GM19043 (cell line): ENCODE measurements around the gene SGMS1.
A peak's percentile ranks its signal among the peaks of the same experiment; 100 is the strongest.

Experiments
- ATAC-seq: cut with Tn5 transposase; IDR thresholded peaks from one replicate; pipeline ENCODE4 v1.9.1; 2021; ENCODE audit warnings: low read depth; ENCODE audit not compliant: unreplicated experiment

SGMS1 gene

DNA sequence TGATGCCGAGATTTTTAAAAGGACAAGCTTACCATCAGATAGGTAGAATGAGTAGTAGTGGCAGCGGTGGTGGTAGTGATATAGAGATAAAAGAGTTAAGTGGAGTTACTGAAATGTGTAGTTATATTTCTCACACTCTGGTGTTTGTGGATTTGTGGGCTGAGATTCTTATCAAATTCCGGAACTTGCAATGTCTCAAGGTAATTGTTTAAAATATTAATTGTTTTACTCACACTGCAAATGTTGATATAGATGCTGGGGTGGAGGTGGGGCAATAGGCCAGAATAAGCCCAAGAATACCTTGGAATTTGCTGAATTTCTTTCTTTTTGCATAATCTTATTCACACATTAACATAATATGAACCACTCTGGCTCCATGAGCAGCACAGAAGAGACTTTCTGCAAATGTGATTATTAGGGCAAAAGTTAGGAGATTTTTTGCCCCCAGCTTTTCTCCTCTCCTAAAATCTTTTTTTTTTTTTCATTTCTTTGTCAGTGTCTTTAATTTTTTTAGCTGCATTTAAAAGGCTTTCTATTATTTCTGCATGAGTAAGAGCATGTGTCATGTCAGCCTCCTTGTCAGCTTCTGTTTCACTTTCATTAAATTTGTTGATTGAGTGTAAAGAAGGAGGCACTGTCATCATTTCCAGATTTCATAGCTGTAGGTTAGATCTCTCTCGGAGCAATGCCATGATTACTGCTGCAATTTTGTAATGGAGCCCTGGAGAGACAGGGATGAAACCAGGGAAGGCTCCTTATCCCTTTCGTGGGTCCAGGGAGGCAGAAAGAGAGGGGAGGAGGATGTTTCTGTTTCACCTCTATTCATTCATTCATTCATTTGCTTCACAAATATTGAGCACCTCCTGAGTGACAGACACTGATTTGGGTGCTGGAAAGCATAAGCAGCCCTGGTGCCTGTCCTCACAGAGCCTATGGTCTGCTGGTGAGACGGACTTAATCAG, 13.1 kb upstream of the SGMS1 start:
- ATAC-seq, result peak; percentile 91

DNA sequence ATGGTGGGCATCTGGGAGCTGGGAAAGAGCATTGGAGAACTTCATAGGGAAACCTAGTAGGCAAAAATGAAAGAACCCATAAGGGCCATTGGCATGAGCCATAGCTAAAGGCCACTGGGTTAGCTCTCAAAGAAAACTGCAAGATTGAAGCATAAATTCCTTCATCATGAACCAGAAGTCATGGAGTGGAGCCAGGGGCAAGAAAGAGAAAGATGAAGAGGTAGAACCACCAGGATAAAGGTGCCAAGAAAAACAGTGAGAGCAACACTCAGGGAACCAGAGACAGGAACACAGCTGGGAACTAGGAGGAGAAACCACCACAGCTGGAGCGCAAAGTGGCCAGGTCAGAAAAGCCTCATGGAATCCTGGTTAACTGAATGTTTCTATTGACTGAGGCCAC, 11.5 kb upstream of the SGMS1 start:
- no peak for ATAC-seq

DNA sequence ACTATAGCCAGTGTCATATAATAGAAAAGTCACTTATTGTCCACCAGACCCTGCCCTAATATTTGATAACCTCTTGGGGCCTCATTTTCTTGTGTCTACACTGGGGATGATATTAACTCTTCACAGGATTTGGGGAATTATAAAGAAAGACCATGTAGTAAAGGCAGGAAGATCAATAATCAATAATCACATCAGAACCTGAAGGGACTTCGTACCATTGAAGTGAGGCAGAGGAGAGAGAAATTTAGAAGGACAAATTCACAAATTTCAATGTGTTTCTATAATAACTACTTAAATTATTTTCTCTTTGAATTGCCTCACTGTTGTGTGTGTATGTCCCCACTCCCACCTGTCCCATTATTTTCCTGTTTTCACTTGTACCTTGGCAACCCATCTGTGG, 10.7 kb upstream of the SGMS1 start:
- no peak for ATAC-seq

DNA sequence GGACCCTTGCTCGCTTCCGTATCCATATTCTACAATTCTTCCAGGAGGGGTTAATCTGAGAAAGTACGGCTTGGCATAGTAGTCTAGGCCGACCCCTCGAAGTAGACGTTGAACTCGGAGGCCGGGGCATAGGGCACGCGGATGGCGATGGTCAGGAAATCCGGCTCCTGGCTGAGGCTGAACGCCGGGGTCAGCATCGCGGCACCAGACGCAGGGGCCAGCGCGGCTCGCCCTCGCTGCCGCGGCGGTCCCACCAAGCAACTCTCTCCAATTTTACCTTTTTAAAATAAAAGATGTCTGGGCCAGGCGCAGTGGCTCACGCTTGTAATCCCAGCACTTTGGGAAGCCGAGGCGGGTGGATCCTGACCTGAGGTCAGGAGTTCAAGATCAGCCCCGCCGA, 7.3 kb upstream of the SGMS1 start:
- ATAC-seq, result no peak

DNA sequence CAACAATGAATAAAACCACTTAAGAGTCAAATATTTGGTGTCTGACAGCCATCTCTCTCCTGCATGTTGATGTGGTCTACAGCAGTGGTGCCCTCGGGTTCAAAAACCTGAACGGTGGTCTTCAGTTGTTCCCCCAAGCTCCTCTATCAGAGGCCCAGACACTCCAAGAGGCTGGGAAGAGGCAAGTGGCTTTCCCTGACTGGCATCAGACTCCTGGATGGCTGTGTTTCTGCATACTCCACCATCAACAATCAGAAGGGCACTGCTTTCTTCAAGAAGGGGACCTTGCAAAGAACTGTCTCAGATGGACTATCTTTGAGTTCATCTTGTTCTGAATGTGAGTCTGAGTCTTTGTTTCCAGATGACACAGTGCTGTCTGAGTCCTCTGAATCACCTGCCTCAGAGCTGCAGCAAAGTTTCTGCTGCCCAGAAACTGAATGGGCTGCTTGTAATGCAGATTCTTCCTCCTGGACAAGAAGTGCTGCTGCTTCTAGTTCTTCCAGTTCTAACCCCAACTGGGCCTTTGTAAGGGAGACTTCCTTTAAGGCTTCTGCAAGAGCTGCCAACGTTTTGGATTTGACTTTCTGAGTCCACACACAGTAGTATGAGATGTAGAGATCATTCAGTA, 5.9 kb upstream of the SGMS1 start:
- ATAC-seq, result no peak

DNA sequence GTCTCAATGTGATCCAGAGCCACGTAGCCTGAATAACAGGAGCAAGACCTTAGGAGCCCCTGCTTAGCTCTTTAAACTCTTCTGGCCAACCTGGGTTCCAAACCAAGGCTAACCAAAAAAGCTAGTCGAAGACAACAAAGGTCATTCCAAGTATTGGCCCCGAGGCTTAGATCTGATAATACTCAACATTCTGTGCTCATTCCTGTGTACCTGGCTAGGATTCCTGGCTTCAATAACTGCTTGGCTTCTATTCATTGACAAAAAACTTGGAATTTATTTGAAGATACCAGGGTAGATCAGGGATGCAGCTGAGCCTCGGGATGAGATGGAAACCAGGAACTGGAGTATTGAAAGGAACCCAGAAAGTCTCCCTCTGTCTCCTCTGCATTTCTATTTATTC, 4.1 kb upstream of the SGMS1 start:
- ATAC-seq, result no peak

DNA sequence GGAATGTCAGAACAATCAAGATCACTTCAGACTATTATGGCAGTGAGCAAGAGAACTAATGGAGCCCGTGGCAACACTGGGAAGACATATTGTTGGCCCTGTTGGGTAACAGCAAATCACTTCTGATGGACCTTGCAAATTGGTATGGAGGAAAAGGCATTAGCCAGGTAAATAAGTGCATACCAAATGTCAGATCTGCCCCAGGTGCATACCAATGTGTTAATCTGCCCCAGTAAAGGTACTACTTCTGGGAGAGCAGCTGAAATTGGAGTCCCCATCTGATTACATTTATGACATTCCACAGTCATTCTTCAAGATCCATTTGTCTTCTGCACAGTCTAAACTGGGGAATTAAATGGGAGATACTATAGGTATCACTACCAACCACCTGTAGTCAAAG, 3.7 kb upstream of the SGMS1 start:
- no peak for ATAC-seq

DNA sequence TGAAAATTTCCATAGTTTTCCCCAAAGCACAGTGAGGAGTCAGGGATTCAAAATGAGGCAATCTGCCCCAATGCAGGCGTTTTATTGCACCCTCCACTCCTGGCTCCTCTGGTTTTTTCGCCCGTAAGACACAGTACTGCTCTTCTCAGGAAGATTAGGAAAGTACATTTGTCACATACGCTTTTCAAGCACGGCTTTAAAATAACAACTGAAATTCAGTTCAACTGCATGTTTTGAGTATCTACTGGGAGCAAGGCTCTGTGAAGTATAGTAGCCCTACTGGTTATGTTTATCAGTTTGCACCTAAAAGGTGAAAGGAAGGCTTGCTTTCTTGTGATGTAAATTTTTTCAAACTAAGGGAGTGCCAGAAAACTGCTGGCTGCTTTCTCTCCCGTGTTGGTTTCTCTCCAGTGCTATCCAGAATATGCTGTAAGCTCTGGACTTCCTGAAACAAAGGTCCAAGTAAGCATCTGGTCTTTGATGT, 1.9 kb upstream of the SGMS1 start:
- ATAC-seq, result no peak

DNA sequence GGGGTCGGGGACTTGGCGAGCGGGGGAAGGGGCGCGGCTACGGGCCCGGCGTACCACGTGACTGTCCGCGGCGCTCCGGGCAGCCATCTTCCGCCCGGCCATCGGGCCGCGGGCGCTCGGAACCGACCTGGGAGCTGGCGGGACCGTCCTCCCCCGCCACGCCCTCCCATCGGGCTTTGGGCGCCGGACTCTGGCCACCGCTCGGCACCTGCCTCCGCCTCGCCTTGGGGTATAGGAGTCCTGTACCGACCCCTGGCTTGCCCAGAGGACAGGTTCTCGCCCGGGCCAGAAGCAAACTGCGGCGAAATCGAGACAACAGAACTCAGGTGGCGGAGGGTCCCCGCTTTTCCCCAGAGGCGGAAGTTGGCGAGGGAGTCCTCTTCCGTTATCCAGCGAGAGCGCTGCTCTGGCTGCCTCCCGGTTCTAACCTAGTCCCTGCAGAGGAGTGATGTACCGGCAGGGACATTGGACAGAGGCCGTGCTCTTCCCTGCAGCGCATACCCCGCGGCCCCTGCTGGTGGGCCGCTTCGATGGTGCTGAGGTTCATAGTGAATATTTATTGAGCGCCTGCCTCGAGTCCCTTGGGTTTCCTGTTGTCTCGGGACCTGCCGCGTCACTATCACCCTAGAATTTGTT, 1.2 kb upstream of the SGMS1 start:
- ATAC-seq, result peak; percentile 38

DNA sequence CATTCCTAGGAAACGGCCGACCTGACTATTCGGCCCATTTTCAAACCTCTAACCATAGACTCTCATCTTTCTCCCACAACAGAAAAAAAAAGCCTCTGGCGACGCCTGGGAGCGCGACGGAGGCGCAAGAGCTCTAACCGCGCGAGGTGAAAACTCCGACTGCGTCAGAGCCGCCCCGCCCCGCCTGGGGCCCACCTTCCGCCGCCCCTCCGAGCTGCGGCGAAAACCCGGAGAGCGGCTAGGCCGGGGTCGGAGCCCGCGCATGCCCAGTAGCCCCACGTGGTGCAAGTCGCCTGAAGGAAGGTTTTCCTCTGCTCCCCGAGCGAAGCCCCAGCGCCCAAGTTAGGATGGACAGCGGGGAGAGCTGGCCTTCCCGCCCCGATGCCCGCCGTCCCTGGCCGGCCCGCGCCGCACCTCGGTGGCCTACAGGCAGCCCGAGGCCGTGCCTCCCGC, 683 bp upstream of the SGMS1 start:
- ATAC-seq, result peak; percentile 44

DNA sequence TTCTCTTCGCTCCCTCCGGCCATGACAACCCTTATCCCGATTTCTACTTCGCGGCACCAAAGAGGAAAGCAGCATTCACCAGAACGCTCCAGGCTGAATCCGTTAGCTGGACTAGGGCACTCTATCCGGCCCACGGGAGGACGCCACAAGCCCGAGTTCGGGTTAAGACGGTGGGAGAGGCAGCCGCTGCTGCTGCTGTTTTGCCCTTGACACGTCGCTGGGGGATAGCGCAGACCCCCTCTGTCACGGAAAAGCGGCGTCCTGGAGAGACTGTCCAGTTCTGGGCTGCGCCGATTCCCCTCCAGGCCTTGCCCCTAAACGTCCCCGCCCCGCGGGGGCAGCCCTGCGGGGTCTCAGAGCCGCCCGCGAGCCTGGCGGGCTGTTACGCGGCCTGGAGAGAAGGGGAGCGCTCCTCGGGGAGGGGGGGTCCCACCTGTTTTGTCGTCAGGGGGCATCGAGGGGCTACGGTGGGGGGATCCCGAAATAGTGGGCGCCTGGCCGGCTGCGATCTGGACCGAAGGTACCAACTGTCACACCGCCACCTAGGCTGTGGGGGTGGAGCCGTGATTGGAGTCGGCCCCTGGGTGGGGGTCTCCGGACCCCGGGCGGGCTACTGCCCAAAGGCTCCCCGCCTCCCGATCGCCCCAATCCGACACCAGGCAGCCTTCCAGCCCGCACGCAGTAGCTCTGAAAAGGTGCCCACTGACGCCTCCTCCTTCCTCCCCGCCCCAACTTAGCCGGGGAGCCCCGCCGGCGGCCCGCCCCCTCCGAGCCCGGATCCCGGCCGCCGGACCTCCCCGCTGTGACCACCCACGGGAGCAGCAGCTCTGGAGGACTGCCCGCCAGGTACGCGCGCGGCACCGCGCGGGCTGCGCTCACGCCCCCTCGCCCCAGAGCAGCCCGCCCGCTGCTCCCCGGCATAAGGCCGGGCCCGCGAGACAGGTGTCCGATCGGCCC, 772 bp downstream of the SGMS1 start:
- ATAC-seq, result no peak

DNA sequence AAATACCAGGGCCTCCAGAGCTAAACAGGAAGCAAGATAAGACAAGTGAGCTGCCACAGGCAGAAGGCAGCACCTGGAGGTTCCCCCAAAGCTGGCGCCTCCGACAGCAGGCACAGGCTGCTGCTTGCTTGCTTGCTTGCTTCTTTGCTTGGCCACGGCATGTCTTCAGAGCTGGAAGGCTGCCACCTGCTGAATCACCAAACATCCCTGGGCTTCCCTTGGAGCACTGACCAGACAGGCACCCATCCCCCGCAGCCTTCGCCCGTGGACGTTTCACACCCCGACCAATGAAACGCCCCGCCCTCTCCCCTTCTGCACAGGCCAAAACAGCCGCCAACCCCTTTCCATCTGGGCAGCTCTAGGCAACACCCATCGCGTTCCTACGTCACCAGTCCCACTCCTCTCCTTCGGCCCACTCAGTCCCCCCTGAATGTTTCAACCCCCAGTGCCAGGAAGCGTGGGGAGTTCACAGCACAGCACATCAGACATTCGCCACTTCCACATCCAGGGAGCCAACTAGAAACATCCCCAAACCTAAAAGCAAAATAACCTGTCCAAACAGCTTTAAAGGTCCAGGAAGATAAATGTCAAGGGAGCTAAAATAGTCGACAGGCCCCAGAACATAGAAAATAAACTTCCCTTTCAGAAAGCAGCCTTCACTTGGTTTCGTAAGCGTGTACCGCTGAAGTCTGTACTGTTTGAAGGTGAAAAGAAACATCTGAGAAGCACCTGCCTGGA, 1.6 kb downstream of the SGMS1 start:
- ATAC-seq, result peak; percentile 25

DNA sequence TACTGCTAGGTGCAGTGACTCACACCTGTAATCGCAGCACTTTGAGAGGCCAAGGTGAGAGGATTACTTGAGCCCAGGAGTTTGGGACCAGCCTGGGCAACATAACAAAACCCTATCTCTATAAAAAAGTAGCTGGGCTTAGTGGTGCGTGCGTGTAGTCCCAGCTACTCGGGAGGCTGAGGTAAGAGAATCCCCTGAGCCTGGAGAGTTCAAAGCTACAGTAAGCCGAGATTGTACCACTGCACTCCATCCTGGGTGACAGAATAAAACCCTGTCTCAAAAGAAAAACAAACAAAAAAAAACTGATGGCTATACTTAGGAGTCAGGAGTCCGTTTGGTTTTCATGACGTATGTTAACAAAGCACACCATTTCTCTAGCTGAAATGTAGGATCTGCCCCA, 2.9 kb downstream of the SGMS1 start:
- ATAC-seq, result no peak

DNA sequence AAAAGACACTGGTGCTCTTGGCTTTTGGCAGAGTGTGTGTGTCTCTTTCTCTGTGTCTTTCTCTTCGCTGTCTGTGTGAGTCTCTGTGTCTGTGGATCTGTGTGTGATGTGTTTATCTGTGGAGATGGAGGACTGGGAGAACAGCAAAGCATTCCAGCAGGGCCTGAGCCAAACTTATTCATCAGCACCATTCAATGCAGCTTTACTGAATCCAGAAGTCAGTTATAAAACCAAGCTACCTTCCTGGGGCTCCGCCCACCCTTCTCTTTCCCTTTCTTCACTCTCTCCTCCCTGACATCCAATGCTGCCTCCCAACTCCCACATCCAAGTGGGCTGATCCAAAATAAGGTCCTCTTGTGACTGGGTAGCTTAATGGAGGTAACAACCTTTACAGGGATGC, 3.9 kb downstream of the SGMS1 start:
- ATAC-seq, result no peak

DNA sequence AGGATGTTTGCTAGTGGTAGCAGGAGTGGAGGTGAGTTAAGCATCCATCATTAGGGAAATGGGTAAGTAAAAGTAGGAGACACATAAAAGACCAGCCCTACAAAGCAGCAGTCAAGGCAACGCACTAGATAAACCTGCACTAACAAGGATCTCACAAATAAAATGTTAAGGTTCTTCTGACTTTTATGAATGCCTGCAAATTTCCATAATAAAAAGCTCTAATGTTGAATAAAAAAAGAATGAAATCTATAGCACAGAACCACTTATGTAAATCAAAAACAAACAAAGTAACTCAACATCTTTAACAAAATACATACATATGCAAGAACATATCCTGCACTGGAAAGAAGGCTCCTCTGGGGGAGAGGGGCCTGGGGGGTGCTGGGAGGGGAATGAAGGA, 4.6 kb downstream of the SGMS1 start:
- no peak for ATAC-seq

DNA sequence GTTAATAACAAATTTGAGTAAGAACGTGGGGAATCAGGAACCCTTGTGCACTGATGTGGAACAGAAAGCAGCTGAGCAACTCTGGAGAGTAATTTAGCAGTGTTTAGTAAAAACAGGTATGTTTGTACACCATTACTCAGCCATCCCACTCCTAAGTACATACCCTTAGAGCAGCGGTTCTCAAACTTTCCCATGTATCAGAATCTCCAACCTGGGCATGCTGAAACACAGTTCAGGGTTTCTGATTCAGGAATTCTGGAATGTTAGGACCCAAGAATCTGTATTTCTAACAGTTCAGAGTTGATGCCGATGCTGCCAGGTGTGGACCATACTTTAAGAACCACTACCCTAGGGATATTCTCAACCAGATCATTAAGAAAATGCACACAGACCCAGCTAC, 5.1 kb downstream of the SGMS1 start:
- no peak for ATAC-seq

DNA sequence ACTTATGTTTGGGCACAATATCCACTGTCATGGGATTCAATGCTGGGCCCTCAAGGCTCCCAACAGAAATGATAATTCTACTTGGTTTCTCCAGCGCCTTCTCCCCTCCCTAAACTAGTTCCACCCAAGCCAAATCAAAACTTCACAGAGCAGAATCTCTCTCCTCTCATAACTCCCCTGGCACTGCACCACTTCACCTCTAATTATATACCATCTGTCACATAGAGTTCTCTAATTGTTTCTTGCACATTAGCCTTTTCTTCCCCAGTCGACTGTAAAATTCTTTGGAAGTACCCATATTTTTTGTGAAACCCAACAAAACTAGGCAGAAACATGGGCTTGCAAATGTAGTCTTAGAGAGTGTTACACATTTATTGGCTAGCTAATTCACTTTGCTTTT, 8.1 kb downstream of the SGMS1 start:
- no peak for ATAC-seq

DNA sequence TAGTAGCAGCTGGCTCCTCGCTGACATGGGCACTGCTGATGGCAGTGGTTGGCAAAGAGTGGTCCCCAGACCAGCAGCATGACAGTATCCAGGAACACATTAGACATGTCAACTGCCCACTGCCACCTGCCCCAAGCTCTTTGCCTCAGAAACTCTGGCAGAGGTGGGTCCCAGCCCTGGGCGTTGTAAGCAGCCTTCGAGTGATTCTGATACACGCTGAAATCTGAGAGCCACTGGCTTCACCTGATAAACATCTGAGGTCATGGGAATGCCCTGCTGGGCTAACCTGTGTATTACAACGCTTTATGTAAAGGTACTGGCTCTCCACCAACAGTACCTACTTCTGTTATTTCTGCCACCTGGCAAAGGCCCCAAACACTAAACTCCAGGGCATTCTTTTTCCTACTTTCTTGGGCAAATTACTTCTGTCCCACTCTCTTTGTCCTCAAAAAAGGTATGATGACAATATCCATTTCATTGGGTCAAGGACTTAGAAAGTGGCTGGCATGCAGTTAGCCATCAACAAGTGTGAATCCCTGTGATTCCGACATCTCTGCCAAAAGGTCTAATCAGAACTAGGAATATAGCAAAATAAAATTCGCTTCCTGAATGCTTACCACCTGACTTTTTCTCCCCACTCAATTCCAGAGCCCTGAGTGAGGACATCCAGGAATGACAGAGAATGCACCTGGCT, 9.2 kb downstream of the SGMS1 start:
- ATAC-seq, result peak; percentile 43
